ENCODE measurements around the gene HECTD4. TPM values are rescaled to one million over a fixed set of nuclear protein-coding genes. Genes with fewer than 3 reads are reported as not detected.

Gene HECTD4
- total RNA-seq, 2 experiments from 2014 or later: 34.5 to 62.4 TPM

GRCh38 chr12:112178796-112179195 lies 203.4 kb downstream of the HECTD4 start:
- CTCF ChIA-PET (ENCODE audit: unreplicated experiment): no interaction called here
- no peak overlapping the region for H3K4me2 ChIP-seq (ENCODE audit: low read length)
- no peaks in the 10 kb centered on the region for H3K9me2 ChIP-seq (ENCODE audit: insufficient read depth, low read length)
- TF ChIP-seq EZH2phosphoT487 (IDR thresholded peaks at IDR 0.05; ENCODE audit: borderline replicate concordance, low read depth, low read length) (no peak), CTCF (conservative IDR thresholded peaks at IDR 0.05; ENCODE audit: low read length) (no peak)
- no peak overlapping the region for H2AFZ ChIP-seq (ENCODE audit: low read length)
- POLR2A ChIA-PET: no interaction called here
- H3K79me2 ChIP-seq (ENCODE audit: insufficient read depth, low read depth, low read length): no peaks in the 10 kb centered on the region
- H3K9me3 ChIP-seq (ENCODE audit: low read length): no peaks in the 10 kb centered on the region
- intact Hi-C loops (cut with micrococcal nuclease; ENCODE audit: unreplicated experiment): no loop called here
- BruUV-seq (replicated peaks): no TSS peak
- H3K27ac ChIP-seq (ENCODE audit: low read depth, low read length, poor library complexity, severe bottlenecking): no peak overlapping the region
- H3K36me3 ChIP-seq (ENCODE audit: insufficient read depth, low read length): peaks cover 42% of the 10 kb centered on the region
- DNase-seq (ENCODE audit: low spot score): no peak
- H3K4me1 ChIP-seq (ENCODE audit: insufficient read depth, low read length, poor library complexity, severe bottlenecking): no peaks in the 10 kb centered on the region
- no peak overlapping the region for H3K4me3 ChIP-seq (ENCODE audit: low read depth, low read length, poor library complexity, severe bottlenecking)
- no peaks in the 10 kb centered on the region for H4K20me1 ChIP-seq (ENCODE audit: insufficient read depth, low read length)

DNA sequence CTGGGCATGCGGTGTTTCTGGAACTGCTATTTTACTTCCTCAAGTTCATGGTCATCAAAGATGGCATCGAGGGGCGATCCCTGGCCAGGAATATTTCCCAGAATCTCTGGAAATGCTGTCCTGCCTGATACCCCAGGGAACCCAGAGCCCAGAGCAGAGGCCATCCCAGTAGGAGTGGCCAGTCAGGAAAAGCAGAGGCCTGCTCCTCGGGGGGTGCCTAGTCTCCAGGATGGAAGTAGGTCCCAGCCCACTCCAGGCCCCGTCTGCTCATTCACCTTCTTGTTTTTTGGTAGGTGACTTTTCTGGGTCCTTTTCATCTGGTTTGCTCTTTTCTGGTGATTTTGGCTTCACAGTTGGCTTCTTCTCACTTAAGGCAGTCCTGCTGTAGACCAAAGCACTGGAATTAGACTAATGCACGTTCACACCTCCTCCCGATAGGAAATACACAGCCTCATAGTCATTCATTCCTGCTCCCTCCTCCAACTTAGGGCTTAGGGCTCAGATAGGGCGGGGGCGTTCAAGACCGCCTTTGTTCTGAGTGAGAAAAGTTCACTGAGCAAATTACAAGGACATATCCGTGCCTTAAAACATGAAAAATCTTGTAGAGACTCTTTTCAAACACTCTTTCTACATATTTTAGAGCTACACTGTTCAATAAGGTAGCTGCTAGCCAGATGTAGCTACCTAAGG lies 205.8 kb downstream of the HECTD4 start:
- CTCF ChIA-PET (ENCODE audit: unreplicated experiment): no interaction called here
- peaks cover 35% of the 10 kb centered on the region for H3K36me3 ChIP-seq (ENCODE audit: insufficient read depth, low read length)
- H3K9me2 ChIP-seq (ENCODE audit: insufficient read depth, low read length): no peaks in the 10 kb centered on the region
- DNase-seq (ENCODE audit: low spot score): no peak
- H3K27ac ChIP-seq (ENCODE audit: low read depth, low read length, poor library complexity, severe bottlenecking): no peak overlapping the region
- BruUV-seq (replicated peaks): no TSS peak
- H3K79me2 ChIP-seq (ENCODE audit: insufficient read depth, low read depth, low read length): no peaks in the 10 kb centered on the region
- intact Hi-C loops (cut with micrococcal nuclease; ENCODE audit: unreplicated experiment): no loop called here
- H3K4me1 ChIP-seq (ENCODE audit: insufficient read depth, low read length, poor library complexity, severe bottlenecking): no peaks in the 10 kb centered on the region
- no peak for TF ChIP-seq CTCF (conservative IDR thresholded peaks at IDR 0.05; ENCODE audit: low read length)
- no peak for TF ChIP-seq EZH2phosphoT487 (IDR thresholded peaks at IDR 0.05; ENCODE audit: borderline replicate concordance, low read depth, low read length)
- no peak overlapping the region for H3K4me2 ChIP-seq (ENCODE audit: low read length)
- no peaks in the 10 kb centered on the region for H4K20me1 ChIP-seq (ENCODE audit: insufficient read depth, low read length)
- no peak overlapping the region for H2AFZ ChIP-seq (ENCODE audit: low read length)
- no peak overlapping the region for H3K4me3 ChIP-seq (ENCODE audit: low read depth, low read length, poor library complexity, severe bottlenecking)
- POLR2A ChIA-PET: interaction anchor here (0.6 kb wide), 1 partner anchor 32 kb away, joined by 3 read pairs; no protein-coding TSS in a partner anchor
- H3K9me3 ChIP-seq (ENCODE audit: low read length): no peaks in the 10 kb centered on the region

DNA sequence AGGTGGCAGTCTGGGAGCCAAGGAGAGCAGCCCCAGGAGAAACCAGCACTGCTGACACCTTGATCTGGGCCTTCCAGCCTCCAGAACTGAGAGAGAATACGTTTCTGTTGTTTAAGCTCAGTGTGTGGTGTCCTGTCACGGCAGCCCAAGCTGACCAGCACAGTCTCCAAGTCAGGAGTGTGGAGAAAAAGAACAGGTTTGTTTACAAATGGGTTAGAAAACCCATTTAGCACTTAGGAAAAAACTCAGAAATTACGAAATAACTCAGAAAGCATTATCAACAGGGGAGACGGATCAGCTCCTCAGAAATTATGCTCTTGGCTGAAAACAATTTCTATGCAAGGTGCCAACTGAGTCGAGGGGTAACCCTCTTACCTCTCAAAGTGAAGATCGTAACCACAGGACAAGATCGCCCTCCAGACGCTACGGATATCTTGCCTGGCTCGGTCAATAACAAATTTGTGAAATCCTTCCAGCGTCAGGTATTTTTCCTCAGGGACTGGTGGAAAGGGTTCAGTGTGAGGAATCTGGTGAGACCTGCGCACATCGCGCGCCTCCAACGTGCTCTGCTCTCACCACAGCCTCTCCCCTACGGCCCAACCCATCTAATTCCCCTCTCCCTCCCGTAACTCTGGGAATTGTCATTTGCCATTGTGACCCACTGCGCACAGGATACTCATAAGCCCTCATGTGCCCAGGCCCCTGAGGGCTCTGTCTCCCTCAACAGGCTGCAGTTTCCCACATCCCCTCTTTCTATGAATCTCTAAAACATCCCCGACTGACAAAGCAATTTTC lies 206.7 kb downstream of the HECTD4 start:
- Histone ChIP-seq H3K4me2 (ENCODE audit: low read length) (no peak overlapping the region), H3K4me3 (ENCODE audit: low read depth, low read length, poor library complexity, severe bottlenecking) (no peak overlapping the region), H3K36me3 (ENCODE audit: insufficient read depth, low read length) (peaks cover 40% of the 10 kb centered on the region), H4K20me1 (ENCODE audit: insufficient read depth, low read length) (no peaks in the 10 kb centered on the region), H3K9me3 (ENCODE audit: low read length) (no peaks in the 10 kb centered on the region), H3K79me2 (ENCODE audit: insufficient read depth, low read depth, low read length) (no peaks in the 10 kb centered on the region), H3K27ac (ENCODE audit: low read depth, low read length, poor library complexity, severe bottlenecking) (no peak overlapping the region), H2AFZ (ENCODE audit: low read length) (no peak overlapping the region), H3K9me2 (ENCODE audit: insufficient read depth, low read length) (no peaks in the 10 kb centered on the region), H3K4me1 (ENCODE audit: insufficient read depth, low read length, poor library complexity, severe bottlenecking) (no peaks in the 10 kb centered on the region)
- CTCF ChIA-PET (ENCODE audit: unreplicated experiment): no interaction called here
- no peak for DNase-seq (ENCODE audit: low spot score)
- intact Hi-C loops (cut with micrococcal nuclease; ENCODE audit: unreplicated experiment): no loop called here
- TF ChIP-seq EZH2phosphoT487 (IDR thresholded peaks at IDR 0.05; ENCODE audit: borderline replicate concordance, low read depth, low read length) (no peak), CTCF (conservative IDR thresholded peaks at IDR 0.05; ENCODE audit: low read length) (no peak)
- BruUV-seq (replicated peaks): no TSS peak
- POLR2A ChIA-PET: interaction anchor here (0.6 kb wide), 1 partner anchor 33 kb away, joined by 3 read pairs; no protein-coding TSS in a partner anchor
